ENCODE results near the gene BACH2.
"Not testable (repeated sequence)": the region's sequence is repeated elsewhere in the genome, so short reads cannot be mapped to it uniquely, and the experiment has no call there.

BACH2 gene

GRCh38 chr6:90053614-90054013, 243.0 kb downstream of the BACH2 start:
- no peak for DNase-seq

- no peak for DNase-seq
Observed at GRCh38 chr6:90049295-90049694, 247.3 kb downstream of the BACH2 start.

DNA sequence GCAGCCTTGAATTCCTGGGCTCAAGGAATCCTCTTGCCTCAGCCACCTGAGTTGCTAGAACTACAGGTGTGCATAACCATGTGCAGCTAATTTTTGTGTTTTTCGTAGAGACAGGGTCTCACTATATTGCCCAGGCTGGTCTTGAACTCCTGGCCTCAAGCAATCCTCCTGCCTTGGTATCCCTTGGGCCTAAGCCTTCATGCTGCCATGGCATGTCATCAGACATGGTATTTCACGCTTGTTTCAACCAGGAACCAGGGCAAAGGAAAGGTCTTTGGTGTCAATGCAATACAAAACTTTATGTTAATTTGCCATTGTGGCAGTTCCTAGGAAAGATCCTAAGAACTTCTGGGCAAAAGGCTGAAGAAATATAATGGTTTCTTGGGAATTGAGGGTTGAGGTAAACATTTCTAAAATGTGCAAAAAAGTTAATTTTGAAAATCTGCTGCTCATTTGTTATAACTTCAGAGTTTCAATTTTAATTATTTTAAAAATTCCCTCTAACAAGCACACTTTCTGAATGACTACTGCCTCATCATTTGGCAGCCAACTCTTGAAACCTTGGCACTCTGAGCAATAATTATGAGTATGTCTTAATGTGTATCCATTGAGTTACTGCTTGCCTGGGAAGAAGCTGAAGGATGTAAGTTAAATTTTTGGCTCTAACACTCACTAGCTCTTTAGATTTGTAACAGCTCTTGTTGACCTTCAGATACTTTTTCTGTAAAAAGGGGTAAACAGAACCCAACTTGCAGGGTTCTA, 248.3 kb downstream of the BACH2 start:
- DNase-seq = no peak

DNA sequence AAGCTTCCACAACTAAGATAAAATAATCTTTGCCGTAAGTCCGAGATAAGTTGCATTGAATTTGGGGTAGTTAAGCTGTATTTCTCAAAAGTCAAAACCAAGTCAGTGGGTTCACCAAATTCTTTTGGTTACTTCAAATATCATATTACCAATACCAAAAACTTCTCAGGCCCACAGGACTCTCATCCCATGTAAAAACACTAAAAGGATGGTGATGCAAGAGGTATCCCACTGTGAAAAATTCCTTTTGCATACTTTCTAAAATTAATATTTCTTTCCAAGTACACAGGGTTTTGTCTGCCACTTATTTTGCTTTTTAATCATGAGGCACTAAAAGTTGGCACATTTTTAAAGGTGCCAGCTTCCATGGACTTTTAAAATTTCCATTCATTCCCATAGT, 251.1 kb downstream of the BACH2 start:
- no peak for DNase-seq

GRCh38 chr6:90044833-90045381, 251.7 kb downstream of the BACH2 start:
- DNase-seq = no peak

DNA sequence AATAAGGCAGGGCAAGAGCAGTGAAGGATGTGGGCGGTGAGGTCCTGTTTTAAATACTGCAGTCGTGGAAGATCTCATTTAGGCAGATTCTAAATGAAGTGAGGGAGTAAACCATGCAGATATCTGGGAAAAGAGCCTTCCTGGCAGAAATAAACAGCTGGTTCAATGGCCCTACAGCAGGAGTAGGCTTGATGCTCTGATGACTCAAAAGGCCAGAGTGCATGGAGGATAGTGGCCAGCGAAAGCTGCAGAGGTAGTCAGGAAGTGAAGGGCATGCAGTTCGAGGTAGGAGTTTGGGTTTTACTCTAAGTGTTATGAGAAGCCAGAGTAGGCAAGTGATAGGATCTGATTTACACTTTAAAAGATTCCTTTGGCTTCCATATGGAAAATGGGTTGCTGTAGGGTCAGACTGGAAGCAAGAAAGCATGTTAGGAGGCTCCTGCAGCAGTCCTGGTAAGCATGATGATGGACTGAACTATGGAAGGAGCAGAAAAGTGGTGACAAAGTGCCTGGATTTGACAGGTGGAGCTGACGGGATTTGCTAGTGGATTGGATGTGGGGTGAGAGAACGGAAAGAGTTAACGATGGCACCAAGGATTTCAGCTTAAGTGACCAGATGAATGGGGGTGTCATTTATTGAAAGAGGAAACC, 252.3 kb downstream of the BACH2 start:
- DNase-seq = no peak

DNA sequence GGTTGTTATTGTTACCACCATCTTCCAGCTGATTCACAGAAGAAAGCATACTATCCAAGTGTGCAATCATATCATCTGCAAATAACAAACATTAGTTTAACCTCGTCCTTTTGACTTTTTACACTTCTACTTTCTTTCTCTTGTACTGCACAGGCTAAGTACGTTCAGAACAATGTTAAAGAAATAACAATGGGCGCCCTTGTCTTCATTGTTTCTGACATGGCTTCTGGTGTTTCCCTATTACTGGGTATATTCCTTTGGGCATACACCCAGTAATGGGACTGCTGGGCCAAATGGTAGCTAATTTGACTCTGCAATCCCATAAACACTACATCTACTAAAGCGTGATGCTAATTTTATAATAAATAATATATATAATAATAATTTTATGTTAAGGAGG, 255.7 kb downstream of the BACH2 start:
- no peak for DNase-seq

DNA sequence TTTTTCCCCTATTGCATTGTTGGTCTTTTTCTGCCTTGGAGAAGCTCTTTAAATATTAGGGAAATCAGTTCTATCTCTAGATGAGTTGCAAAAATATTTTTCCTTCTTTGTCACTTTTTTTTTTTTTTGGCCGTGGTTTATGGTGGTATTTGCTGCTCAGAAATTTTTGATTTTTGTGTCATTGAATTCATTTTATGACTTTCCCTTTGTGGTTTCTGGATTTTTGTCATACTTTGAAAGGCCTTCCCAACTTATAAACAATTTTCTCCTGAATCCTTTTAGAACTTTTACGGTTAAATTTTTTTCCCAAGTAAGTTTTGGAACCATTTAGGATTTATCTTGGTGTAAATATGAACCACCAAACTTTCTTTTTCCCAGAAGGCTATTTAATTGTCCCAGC, 256.7 kb downstream of the BACH2 start:
- no peak for DNase-seq

DNA sequence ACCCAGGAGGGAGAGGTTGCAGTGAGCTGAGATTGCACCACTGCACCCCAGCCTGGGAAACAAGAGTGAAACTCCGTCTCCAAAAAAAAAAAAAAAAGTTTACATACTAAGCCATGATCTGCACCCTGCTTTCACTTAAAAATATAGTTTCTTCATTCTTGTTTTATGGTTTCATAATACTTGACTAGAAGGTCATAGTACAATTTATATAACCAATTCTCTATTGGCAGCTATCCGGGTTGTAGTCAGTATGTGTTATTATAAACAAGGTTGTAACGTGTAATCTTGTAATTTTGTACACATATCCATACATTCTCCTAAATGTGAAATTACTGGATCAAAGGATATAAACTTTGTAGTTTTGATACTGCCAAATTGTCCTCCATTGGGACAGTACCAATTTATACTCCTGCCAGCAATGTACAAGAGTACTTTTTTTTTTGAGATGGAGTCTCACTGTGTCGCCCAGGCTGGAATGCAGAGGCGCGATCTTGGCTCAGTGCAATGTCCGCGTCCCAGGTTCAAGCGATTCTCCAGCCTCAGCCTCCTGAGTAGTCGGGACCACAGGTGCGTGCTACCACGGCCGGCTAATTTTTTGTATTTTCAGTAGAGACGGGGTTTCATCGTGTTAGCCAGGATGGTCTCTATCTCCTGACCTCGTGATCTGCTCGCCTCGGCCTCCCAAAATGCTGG, 257.5 kb downstream of the BACH2 start:
- DNase-seq = no peak

GRCh38 chr6:90036963-90037362, 259.7 kb downstream of the BACH2 start:
- DNase-seq = no peak

GRCh38 chr6:90035047-90035723, 261.5 kb downstream of the BACH2 start:
- no peak for DNase-seq

GRCh38 chr6:90033746-90034271, 262.8 kb downstream of the BACH2 start:
- no peak for DNase-seq

GRCh38 chr6:90032489-90033212, 264.0 kb downstream of the BACH2 start:
- DNase-seq = not testable (repeated sequence)

GRCh38 chr6:90028995-90029635, 267.5 kb downstream of the BACH2 start:
- no peak for DNase-seq

GRCh38 chr6:90028066-90028778, 268.4 kb downstream of the BACH2 start:
- DNase-seq = no peak

GRCh38 chr6:90026216-90026615, 270.4 kb downstream of the BACH2 start:
- no peak for DNase-seq

DNA sequence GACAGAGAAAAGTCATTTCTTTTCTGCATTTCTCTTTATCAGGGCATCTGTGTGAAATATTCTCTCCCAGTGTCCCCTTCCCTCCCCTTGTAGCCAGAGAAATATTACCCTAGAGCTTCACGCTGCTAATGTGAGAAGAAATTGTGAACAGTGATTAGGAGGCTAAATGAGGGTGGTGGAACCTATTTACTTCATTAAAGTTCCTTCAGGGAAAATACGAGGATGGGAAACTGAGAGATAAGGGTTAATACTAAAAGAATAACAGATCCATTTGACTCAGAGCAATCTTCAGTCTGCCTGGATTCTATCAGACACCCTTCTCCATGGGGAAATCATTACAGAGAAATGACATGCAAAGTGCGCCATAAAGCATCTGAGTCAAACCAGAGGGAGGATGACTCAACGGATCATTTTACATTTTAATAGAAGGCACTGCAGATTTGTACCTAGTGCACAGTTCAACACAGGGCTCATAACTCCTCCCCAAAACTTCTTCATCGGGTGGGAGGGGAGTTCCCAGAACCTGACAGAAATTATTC, 271.1 kb downstream of the BACH2 start:
- no peak for DNase-seq

DNA sequence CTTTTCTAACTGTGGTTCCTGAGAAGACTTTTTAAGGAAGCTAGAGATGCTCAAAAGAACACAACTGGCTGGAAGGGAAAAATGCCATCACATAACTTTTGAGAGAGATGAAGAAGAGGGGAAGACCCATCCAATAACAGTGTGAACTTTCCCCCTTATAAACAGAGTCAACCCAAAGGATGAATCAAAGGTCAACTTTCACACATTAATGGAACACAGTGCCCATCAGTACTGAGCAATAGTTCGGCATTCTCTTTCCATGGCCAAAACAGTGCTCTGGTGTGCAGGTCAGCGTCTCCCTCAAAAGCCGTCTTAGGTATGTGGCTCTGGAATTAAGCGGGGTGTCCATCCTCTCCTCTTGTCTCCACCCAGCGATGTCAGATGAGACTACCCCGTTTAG, 272.0 kb downstream of the BACH2 start:
- DNase-seq = no peak

DNA sequence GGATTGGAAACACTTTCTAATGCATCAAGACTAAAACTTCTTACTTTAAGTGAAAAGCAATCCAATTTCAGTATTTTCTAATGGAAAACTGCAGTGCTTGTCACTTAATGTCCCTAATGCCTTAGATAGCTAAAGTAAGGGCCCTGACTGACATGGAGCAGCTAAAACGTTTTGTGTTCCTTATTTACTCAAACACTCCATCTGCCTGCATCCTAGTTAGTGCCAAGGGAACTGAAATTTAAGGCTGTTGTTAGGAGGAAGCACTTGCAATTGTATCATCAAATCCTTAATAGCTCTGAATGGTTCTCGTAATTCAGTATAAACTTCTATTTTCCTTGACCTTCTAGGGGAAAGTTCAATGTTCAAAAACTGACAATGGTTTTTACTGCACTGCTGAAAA, 274.9 kb downstream of the BACH2 start:
- DNase-seq = no peak

- DNase-seq = no peak
Observed at GRCh38 chr6:90020746-90021145, 275.9 kb downstream of the BACH2 start.

GRCh38 chr6:90019216-90019615, 277.4 kb downstream of the BACH2 start:
- no peak for DNase-seq

All from RPMI8226 (cell line).